LNCAP (cell line): ENCODE results near the gene SSTR5.

Experiments used
- CTCF ChIP-seq: fragments of 450-650 bp; IDR thresholded peaks from 2 replicates; pipeline ENCODE4 v1.5.1; 2017; ENCODE audit warnings: mild to moderate bottlenecking

Gene SSTR5

GRCh38 chr16:1119129-1119528 lies 46.6 kb downstream of the SSTR5 start:
- TF ChIP-seq CTCF: no peak

GRCh38 chr16:1119766-1120576 lies 47.4 kb downstream of the SSTR5 start:
- no peak for TF ChIP-seq CTCF

GRCh38 chr16:1120577-1120941 lies 48.0 kb downstream of the SSTR5 start:
- no peak for TF ChIP-seq CTCF

- TF ChIP-seq CTCF: no peak
Observed at GRCh38 chr16:1121009-1121408, 48.5 kb downstream of the SSTR5 start.

GRCh38 chr16:1121601-1122397 lies 49.3 kb downstream of the SSTR5 start:
- no peak for TF ChIP-seq CTCF

GRCh38 chr16:1122398-1122765 lies 49.8 kb downstream of the SSTR5 start:
- TF ChIP-seq CTCF: no peak

GRCh38 chr16:1123525-1124230 lies 51.1 kb downstream of the SSTR5 start:
- no peak for TF ChIP-seq CTCF
